Measurements from ENCODE around the gene ELFN2.
"Not testable (repeated sequence)": the region's sequence is repeated elsewhere in the genome, so short reads cannot be mapped to it uniquely, and the experiment has no call there.

The ELFN2 gene
- total RNA-seq = 0.09 to 2.9 reads per million in 2 experiments

GRCh38 chr22:37427135-37427710 is at the start of gene ELFN2:
Gene ELFN2 (minus strand): TSS chr22:37427479. CDS start chr22:37375534, 51,945 bp downstream.
- no peak for DNase-seq (ENCODE audit: low read depth)

GRCh38 chr22:37476389-37477329 is 49.4 kb upstream of the ELFN2 start:
- DNase-seq (ENCODE audit: low read depth) = no peak

DNA sequence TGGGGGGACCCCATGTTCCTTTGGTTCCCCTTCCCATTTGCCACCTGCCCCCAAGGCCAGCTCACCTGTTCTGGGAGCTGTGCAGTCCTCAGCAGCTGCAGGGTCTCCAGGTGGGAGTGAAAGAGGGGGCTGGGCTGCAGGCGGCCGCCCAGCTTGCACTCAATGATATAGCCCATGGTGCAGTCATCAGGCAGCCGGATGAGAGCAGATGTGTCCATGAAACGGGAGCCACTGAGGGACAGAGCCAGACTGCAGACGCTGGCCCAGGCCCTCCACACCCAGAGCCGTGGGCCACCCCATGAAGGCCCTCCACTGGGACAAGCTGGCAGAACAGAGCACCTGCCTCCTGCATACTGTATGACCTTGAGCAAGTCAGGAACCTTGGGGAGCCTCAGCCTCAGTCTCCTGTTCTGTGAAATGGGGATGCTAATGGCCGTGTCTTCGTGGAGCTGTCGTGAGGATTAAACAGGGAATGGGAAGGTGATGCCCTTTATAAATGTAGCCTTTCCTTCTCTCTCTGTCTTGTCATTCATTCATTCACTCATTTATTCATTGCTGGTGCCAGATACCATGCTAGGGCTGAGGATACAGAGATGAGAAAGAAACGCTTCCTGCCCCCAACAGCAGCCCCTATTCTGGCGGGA is 47.3 kb upstream of the ELFN2 start:
- no peak for DNase-seq (ENCODE audit: low read depth)

- DNase-seq (ENCODE audit: low read depth) = no peak
Observed at GRCh38 chr22:37473437-37473946, 46.2 kb upstream of the ELFN2 start.

- no peak for DNase-seq (ENCODE audit: low read depth)
Observed at GRCh38 chr22:37472418-37473006, 45.2 kb upstream of the ELFN2 start.

DNA sequence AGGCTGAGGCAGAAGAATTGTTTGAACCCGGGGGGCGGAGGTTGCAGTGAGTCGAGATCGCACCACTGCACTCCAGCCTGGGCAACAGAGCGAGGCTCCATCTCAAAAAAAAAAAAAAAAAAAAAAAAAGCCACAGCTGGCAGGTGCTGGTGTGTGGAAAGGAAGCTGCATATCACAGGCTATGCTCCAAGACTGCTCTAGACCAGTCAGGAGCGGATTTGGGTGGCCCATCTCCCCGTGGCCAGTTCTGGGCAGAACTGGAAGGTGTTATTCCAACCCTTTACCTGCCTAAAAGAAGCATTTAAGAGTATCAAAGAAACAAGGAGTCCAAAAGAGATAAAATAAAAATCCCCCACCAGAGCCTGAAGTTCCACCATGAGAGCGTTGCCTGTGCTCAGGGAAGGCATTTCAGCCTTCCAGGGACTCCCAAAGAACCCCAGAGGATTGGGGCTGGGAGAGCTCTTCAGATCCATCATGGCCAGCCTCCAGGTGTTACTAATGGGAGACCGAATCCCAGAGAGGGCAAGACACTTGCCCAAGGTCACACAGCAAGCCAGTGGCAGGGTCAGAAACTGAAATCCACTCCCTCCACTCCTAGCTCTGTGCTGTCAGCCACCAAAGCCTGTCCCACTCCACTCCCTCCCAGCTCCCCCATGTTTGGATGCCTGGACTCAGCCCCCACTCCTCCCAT is 44.6 kb upstream of the ELFN2 start:
- DNase-seq (ENCODE audit: low read depth) = no peak

DNA sequence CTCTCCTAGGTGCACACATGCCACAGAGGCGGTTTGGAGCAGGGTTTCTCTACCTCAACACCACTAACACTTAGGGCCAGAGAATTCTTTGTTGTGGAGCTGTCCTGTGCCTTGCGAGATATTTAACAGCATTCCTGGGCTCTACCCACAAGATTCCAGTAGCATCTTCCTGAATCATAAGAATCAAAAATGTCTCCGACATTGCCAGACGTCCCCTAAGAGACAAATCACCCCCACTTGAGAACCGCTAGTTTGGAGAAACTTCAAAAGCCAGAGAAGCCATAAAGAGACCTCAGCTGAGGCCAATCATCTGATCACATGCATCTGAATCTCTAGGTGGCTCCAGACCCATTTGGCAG is 42.8 kb upstream of the ELFN2 start:
- no peak for DNase-seq (ENCODE audit: low read depth)

GRCh38 chr22:37469416-37470086 is 42.3 kb upstream of the ELFN2 start:
- DNase-seq (ENCODE audit: low read depth) = no peak

DNA sequence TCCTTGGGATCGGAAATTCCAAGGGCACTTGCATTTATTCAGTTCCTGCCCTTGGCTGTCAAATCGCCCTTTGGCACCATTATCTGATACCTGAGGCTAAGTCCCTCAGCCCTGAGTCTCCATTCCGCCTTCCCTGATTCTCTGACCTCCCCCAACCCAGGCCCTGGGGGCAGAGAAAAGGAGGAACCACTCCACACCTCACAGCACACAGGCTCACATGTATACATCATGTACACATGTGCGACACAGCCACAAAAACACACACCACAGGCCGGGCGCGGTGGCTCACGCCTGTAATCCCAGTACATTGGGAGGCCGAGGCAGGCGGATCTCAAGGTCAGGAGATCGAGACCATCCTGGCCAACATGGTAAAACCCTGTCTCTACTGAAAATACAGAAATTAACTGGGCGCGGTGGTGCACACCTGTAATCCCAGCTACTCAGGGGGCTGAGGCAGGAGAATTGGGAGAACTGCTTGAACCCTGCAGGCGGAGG is 41.0 kb upstream of the ELFN2 start:
- DNase-seq (ENCODE audit: low read depth) = not testable (repeated sequence)

DNA sequence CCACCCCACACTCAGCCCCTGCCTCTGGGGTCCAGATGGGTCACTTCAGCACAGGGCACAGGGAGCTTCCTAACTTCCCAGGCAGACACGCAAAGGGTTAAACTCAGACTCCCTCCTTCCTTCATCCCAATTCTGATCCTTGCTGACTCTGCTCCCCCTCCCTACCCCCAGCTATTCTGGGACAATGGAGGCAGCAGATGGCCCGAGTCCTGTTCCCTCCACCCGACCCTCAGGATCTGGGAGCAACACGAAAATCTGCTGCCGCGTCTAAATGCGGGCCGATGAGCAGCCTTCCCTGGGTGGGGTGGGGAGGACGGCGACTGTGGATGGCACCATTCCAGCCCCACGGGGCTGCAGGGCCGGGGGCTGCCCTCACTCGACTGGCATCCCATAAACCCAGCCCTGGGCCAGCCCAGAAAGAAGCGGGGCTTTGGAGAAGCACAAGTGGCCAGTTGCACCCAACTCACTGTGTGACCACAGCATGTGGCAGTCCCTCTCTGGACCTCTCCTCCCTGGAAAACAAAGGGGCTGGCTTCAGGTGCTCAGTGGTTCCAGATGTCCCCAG is 40.2 kb upstream of the ELFN2 start:
- DNase-seq (ENCODE audit: low read depth) = no peak

GRCh38 chr22:37464181-37464580 is 36.9 kb upstream of the ELFN2 start:
- DNase-seq (ENCODE audit: low read depth) = no peak

GRCh38 chr22:37462983-37463382 is 35.7 kb upstream of the ELFN2 start:
- DNase-seq (ENCODE audit: low read depth) = no peak

GRCh38 chr22:37462436-37462835 is 35.2 kb upstream of the ELFN2 start:
- DNase-seq (ENCODE audit: low read depth) = no peak

GRCh38 chr22:37461961-37462360 is 34.7 kb upstream of the ELFN2 start:
- DNase-seq (ENCODE audit: low read depth) = no peak

GRCh38 chr22:37460684-37461083 is 33.4 kb upstream of the ELFN2 start:
- no peak for DNase-seq (ENCODE audit: low read depth)

DNA sequence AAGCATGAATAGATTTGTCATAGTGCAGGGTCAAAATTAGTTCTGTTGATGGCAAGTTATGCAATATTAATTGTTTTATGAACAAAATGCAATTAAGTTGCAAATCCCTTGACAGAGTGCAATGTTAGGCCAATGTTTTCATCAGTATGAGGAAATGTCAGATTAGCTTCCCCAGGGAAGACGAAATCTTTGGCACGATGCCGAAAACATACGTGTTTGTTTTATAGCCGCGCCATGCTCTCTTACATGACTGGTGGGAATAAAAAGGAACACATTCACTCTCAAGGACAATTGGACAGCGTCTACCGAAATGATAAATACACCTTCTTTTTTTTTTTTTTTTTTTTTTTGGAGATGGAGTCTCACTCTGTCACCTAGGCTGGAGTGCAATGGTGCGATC is 31.9 kb upstream of the ELFN2 start:
- no peak for DNase-seq (ENCODE audit: low read depth)

DNA sequence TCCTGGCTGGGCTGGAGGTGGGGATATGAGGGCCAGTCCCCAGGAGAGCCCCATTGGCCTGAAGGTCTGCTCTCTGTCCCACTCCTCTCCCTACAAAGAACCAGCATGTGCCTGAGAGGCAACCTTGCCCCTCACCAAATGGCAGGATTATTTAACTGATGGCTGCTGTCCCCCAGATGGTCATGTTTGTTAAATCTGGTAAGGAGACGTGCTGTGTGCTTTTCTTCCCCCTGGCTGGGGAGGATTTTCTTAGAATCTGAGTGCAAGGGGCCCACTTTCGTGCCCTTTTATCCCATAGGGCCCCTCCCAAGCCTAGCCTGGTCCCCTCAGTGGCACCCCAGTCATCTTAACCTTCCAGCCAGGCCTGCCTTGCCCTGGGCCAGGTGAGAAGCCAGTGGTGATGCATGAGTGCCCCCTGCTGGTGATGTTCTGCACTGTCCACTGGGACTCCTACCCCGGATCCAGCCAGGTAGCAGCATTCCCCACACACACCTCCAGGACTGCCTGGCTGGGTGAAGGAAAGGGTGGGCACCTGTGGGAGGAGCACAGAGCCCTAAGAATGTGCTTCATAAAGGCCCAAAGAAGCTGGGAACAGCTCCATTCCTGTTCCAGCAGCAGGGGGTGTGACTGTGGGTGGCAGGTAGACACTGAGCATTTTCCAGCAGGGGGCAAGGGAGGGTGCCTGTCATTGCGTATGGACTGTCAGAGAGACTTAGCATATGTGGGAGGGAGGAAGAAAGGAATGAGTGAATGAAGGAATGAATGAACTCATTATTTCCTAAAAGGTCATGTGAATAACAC is 30.0 kb upstream of the ELFN2 start:
- peak; percentile 74 for DNase-seq (ENCODE audit: low read depth)

DNA sequence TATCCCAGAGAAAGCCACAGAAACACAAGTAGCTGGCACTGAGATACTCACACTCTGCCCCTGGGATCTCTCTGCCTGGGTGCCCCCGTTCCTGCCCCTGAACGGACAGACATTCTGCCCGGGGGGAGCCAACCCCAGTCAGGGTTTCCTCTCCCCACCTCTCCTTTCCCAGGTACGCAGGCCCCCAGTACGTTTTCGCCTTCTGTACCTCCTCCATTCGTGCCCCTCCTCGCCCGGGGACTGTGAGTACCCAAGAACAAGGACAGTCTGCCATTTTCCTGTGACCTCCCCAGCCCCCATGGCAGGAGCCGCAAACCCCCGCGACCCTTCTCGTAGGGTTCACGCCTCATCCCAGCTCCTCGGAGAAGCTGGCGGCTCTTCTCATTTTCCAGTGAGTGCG is 29.1 kb upstream of the ELFN2 start:
- no peak for DNase-seq (ENCODE audit: low read depth)

DNA sequence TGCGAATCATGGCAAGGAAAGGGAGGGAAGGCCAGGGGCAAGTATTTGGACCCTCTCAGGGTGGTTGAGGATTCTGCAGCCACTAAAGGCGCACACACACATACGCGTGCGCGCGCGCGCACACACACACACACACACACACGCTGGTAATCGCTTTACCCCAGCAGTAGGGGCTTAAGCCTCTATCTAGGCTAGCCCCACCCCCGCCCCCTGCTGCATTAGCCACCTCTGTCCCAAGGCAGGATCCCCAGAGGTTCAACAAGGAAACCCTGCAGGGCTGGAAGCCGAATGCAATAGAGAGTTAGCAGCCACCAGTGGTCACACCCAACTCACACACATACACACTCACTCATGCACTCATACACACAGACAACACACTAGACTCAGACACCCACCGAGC is 28.6 kb upstream of the ELFN2 start:
- no peak for DNase-seq (ENCODE audit: low read depth)
